DMS 273 (cell line): ENCODE measurements around the gene TFEB.

Experiments used
- DNase-seq: peaks from one replicate; lab custom pipeline; 2025; ENCODE audit not compliant: unreplicated experiment; lab: John Stamatoyannopoulos, UW

The TFEB gene

GRCh38 chr6:41707565-41708200, 27.7 kb downstream of the TFEB start:
- no peak for DNase-seq

- no peak for DNase-seq
Measured at GRCh38 chr6:41706876-41707564, 28.4 kb downstream of the TFEB start.

- peak; percentile 71 for DNase-seq
Measured at GRCh38 chr6:41705996-41706835, 29.2 kb downstream of the TFEB start.

GRCh38 chr6:41705311-41705995, 30.0 kb downstream of the TFEB start:
- DNase-seq = no peak

- DNase-seq = no peak
Measured at GRCh38 chr6:41704656-41705310, 30.6 kb downstream of the TFEB start.

GRCh38 chr6:41704028-41704427, 31.4 kb downstream of the TFEB start:
- no peak for DNase-seq

GRCh38 chr6:41702771-41703494, 32.5 kb downstream of the TFEB start:
- DNase-seq = no peak

GRCh38 chr6:41702089-41702745, 33.2 kb downstream of the TFEB start:
- no peak for DNase-seq

- DNase-seq = no peak
Measured at GRCh38 chr6:41700463-41701347, 34.7 kb downstream of the TFEB start.

GRCh38 chr6:41699063-41699462, 36.3 kb downstream of the TFEB start:
- no peak for DNase-seq

GRCh38 chr6:41697861-41698781, 37.3 kb downstream of the TFEB start:
- no peak for DNase-seq

GRCh38 chr6:41696788-41697187, 38.6 kb downstream of the TFEB start:
- no peak for DNase-seq

GRCh38 chr6:41695825-41696224, 39.6 kb downstream of the TFEB start:
- DNase-seq = no peak

GRCh38 chr6:41694815-41695526, 40.4 kb downstream of the TFEB start:
- DNase-seq = no peak

GRCh38 chr6:41693281-41694240, 41.8 kb downstream of the TFEB start:
- DNase-seq = no peak

GRCh38 chr6:41692730-41693129, 42.7 kb downstream of the TFEB start:
- no peak for DNase-seq
